ENCODE results near the gene MYH14. TPM values are rescaled to one million over a fixed set of nuclear protein-coding genes. Genes with fewer than 3 reads are reported as not detected.

MYH14 gene
- total RNA-seq, 2 experiments from 2014 or later: not detected

GRCh38 chr19:50252111-50252886 lies 48.9 kb downstream of the MYH14 start:
- peak; percentile 41 for DNase-seq (ENCODE audit: low spot score)
- Histone ChIP-seq H3K9me2 (ENCODE audit: insufficient read depth, low read length) (no peaks in the 10 kb centered on the region), H3K27ac (ENCODE audit: low read depth, low read length, poor library complexity, severe bottlenecking) (no peak overlapping the region), H3K4me2 (ENCODE audit: low read length) (no peak overlapping the region), H3K79me2 (ENCODE audit: insufficient read depth, low read depth, low read length) (no peaks in the 10 kb centered on the region), H3K36me3 (ENCODE audit: insufficient read depth, low read length) (no peaks in the 10 kb centered on the region), H4K20me1 (ENCODE audit: insufficient read depth, low read length) (no peaks in the 10 kb centered on the region), H3K9me3 (ENCODE audit: low read length) (peaks cover 6% of the 10 kb centered on the region; the same call in 1 of the 2 replicates), H3K4me1 (ENCODE audit: insufficient read depth, low read length, poor library complexity, severe bottlenecking) (no peaks in the 10 kb centered on the region), H2AFZ (ENCODE audit: low read length) (no peak overlapping the region), H3K4me3 (ENCODE audit: low read depth, low read length, poor library complexity, severe bottlenecking) (no peak overlapping the region)
- no TSS peak for BruUV-seq (replicated peaks)
- POLR2A ChIA-PET: no interaction called here
- TF ChIP-seq EZH2phosphoT487 (IDR thresholded peaks at IDR 0.05; ENCODE audit: borderline replicate concordance, low read depth, low read length) (no peak), CTCF (conservative IDR thresholded peaks at IDR 0.05; ENCODE audit: low read length) (peak; percentile 85)
- CTCF ChIA-PET (ENCODE audit: unreplicated experiment): no interaction called here
- intact Hi-C loops (cut with micrococcal nuclease; ENCODE audit: unreplicated experiment): loop anchor here (2.0 kb wide), 1 partner anchor 77 kb away; the partner anchor contains the start of gene KCNC3

GRCh38 chr19:50252887-50253268 lies 49.5 kb downstream of the MYH14 start:
- POLR2A ChIA-PET: no interaction called here
- no peaks in the 10 kb centered on the region for H3K79me2 ChIP-seq (ENCODE audit: insufficient read depth, low read depth, low read length)
- no peaks in the 10 kb centered on the region for H3K36me3 ChIP-seq (ENCODE audit: insufficient read depth, low read length)
- H3K4me2 ChIP-seq (ENCODE audit: low read length): no peak overlapping the region
- no peak for DNase-seq (ENCODE audit: low spot score)
- intact Hi-C loops (cut with micrococcal nuclease; ENCODE audit: unreplicated experiment): loop anchor here (2.0 kb wide), 1 partner anchor 76 kb away; the partner anchor contains the start of gene KCNC3
- no TSS peak for BruUV-seq (replicated peaks)
- no peak overlapping the region for H3K27ac ChIP-seq (ENCODE audit: low read depth, low read length, poor library complexity, severe bottlenecking)
- H3K9me3 ChIP-seq (ENCODE audit: low read length): peaks cover 6% of the 10 kb centered on the region; the same call in 1 of the 2 replicates
- H3K4me3 ChIP-seq (ENCODE audit: low read depth, low read length, poor library complexity, severe bottlenecking): no peak overlapping the region
- no peaks in the 10 kb centered on the region for H3K9me2 ChIP-seq (ENCODE audit: insufficient read depth, low read length)
- TF ChIP-seq EZH2phosphoT487 (IDR thresholded peaks at IDR 0.05; ENCODE audit: borderline replicate concordance, low read depth, low read length) (no peak), CTCF (conservative IDR thresholded peaks at IDR 0.05; ENCODE audit: low read length) (no peak)
- CTCF ChIA-PET (ENCODE audit: unreplicated experiment): no interaction called here
- H2AFZ ChIP-seq (ENCODE audit: low read length): no peak overlapping the region
- no peaks in the 10 kb centered on the region for H4K20me1 ChIP-seq (ENCODE audit: insufficient read depth, low read length)
- no peaks in the 10 kb centered on the region for H3K4me1 ChIP-seq (ENCODE audit: insufficient read depth, low read length, poor library complexity, severe bottlenecking)

- DNase-seq (ENCODE audit: low spot score): peak; percentile 26
- H3K36me3 ChIP-seq (ENCODE audit: insufficient read depth, low read length): no peaks in the 10 kb centered on the region
- no TSS peak for BruUV-seq (replicated peaks)
- no peak overlapping the region for H3K4me2 ChIP-seq (ENCODE audit: low read length)
- peak; percentile 70 for TF ChIP-seq CTCF (conservative IDR thresholded peaks at IDR 0.05; ENCODE audit: low read length)
- TF ChIP-seq EZH2phosphoT487 (IDR thresholded peaks at IDR 0.05; ENCODE audit: borderline replicate concordance, low read depth, low read length): no peak
- no peaks in the 10 kb centered on the region for H3K79me2 ChIP-seq (ENCODE audit: insufficient read depth, low read depth, low read length)
- intact Hi-C loops (cut with micrococcal nuclease; ENCODE audit: unreplicated experiment): no loop called here
- no peak overlapping the region for H3K27ac ChIP-seq (ENCODE audit: low read depth, low read length, poor library complexity, severe bottlenecking)
- CTCF ChIA-PET (ENCODE audit: unreplicated experiment): no interaction called here
- H4K20me1 ChIP-seq (ENCODE audit: insufficient read depth, low read length): no peaks in the 10 kb centered on the region
- no peaks in the 10 kb centered on the region for H3K9me2 ChIP-seq (ENCODE audit: insufficient read depth, low read length)
- H3K9me3 ChIP-seq (ENCODE audit: low read length): peaks cover 6% of the 10 kb centered on the region; the same call in 1 of the 2 replicates
- no peak overlapping the region for H3K4me3 ChIP-seq (ENCODE audit: low read depth, low read length, poor library complexity, severe bottlenecking)
- no peaks in the 10 kb centered on the region for H3K4me1 ChIP-seq (ENCODE audit: insufficient read depth, low read length, poor library complexity, severe bottlenecking)
- no peak overlapping the region for H2AFZ ChIP-seq (ENCODE audit: low read length)
- POLR2A ChIA-PET: no interaction called here
Measured at GRCh38 chr19:50255115-50255514, 51.7 kb downstream of the MYH14 start.
